HEK293T (cell line): Measurements from ENCODE around the gene ZDHHC14.

Experiments
- CTCF ChIA-PET: fragments of 350-600 bp; formaldehyde crosslinking; extraction: SDS; loops from one replicate; lab custom pipeline; 2021; ENCODE audit warnings: antibody characterized with exemption, inconsistent platforms; lab: Yijun Ruan, JAX
- POLR2A ChIA-PET: fragments of 350-600 bp; formaldehyde crosslinking; extraction: SDS; loops from one replicate; lab custom pipeline; 2020; ENCODE audit warnings: antibody characterized with exemption, inconsistent platforms; lab: Yijun Ruan, JAX
- DNase-seq: peaks from one replicate; pipeline ENCODE4 v3.0.0; 2012; ENCODE audit warnings: mixed read lengths; ENCODE audit errors: extremely low spot score
- ARNT ChIP-seq: fragments of 450-650 bp; IDR thresholded peaks from 2 replicates; pipeline ENCODE4 v1.6.1; 2017; ENCODE audit warnings: mild to moderate bottlenecking
- BHLHE40 ChIP-seq: fragments of 450-650 bp; IDR thresholded peaks from 2 replicates; pipeline ENCODE4 v1.6.1; 2016; ENCODE audit warnings: mild to moderate bottlenecking, moderate library complexity, borderline replicate concordance
- CTBP1 ChIP-seq: fragments of 450-650 bp; IDR thresholded peaks from 2 replicates; pipeline ENCODE4 v1.6.1; 2016; ENCODE audit warnings: borderline replicate concordance
- ELF4 ChIP-seq: fragments of 450-650 bp; IDR thresholded peaks from 2 replicates; pipeline ENCODE4 v1.6.1; 2017; ENCODE audit warnings: antibody characterized with exemption
- FOXA1 ChIP-seq: fragments of 450-650 bp; IDR thresholded peaks from 2 replicates; pipeline ENCODE4 v1.6.1; 2016; ENCODE audit warnings: mild to moderate bottlenecking
- FOXK2 ChIP-seq: fragments of 450-650 bp; IDR thresholded peaks from 2 replicates; pipeline ENCODE4 v1.6.1; 2016; ENCODE audit warnings: mild to moderate bottlenecking
- FOXM1 ChIP-seq: fragments of 450-650 bp; IDR thresholded peaks from 2 replicates; pipeline ENCODE4 v1.6.1; 2017; ENCODE audit warnings: mild to moderate bottlenecking, borderline replicate concordance
- HDGF ChIP-seq: fragments of 450-650 bp; IDR thresholded peaks from 2 replicates; pipeline ENCODE4 v1.6.1; 2017; ENCODE audit warnings: antibody characterized with exemption, borderline replicate concordance
- L3MBTL2 ChIP-seq: fragments of 450-650 bp; conservative IDR thresholded peaks from 2 replicates; pipeline ENCODE4 v1.6.1; 2016; ENCODE audit warnings: mild to moderate bottlenecking
- LEF1 ChIP-seq: fragments of 450-650 bp; IDR thresholded peaks from 2 replicates; pipeline ENCODE4 v1.6.1; 2017; ENCODE audit warnings: mild to moderate bottlenecking, borderline replicate concordance
- NFRKB ChIP-seq: fragments of 450-650 bp; IDR thresholded peaks from 2 replicates; pipeline ENCODE4 v1.6.1; 2016; ENCODE audit warnings: mild to moderate bottlenecking, moderate library complexity
- PKNOX1 ChIP-seq: fragments of 450-650 bp; IDR thresholded peaks from 2 replicates; pipeline ENCODE4 v1.6.1; 2016
- SP1 ChIP-seq: fragments of 450-650 bp; IDR thresholded peaks from 2 replicates; pipeline ENCODE4 v1.6.1; 2017
- SUZ12 ChIP-seq: fragments of 450-650 bp; IDR thresholded peaks from 2 replicates; pipeline ENCODE4 v1.6.1; 2016; ENCODE audit warnings: mild to moderate bottlenecking
- TARDBP ChIP-seq: fragments of 450-650 bp; IDR thresholded peaks from 2 replicates; pipeline ENCODE4 v1.6.1; 2016
- ZNF384 ChIP-seq: fragments of 450-650 bp; IDR thresholded peaks from 2 replicates; pipeline ENCODE4 v1.6.1; 2016

The ZDHHC14 gene

GRCh38 chr6:157528931-157529653 lies 148.1 kb downstream of the ZDHHC14 start:
- ChIA-PET CTCF (interaction anchor here (0.6 kb wide), 1 partner anchor 42 kb away, joined by 4 read pairs; no protein-coding TSS in a partner anchor), POLR2A (no interaction called here)
- TF ChIP-seq PKNOX1 = peak; percentile 90
- TF ChIP-seq ZNF384 = no peak
- no peak for DNase-seq

- ChIA-PET POLR2A (no interaction called here), CTCF (interaction anchor here (0.6 kb wide), 1 partner anchor 43 kb away, joined by 4 read pairs; no protein-coding TSS in a partner anchor)
- DNase-seq = no peak
- TF ChIP-seq HDGF (no peak), NFRKB (no peak), ARNT (no peak), SP1 (no peak), PKNOX1 (no peak), ZNF384 (no peak), TARDBP (no peak), FOXK2 (no peak)
These were observed 148.7 kb downstream of the ZDHHC14 start for GRCh38 chr6:157529654-157530039.

GRCh38 chr6:157530126-157530525 lies 149.1 kb downstream of the ZDHHC14 start:
- TF ChIP-seq BHLHE40 = no peak
- no peak for TF ChIP-seq PKNOX1
- no peak for TF ChIP-seq SUZ12
- TF ChIP-seq FOXK2 = no peak
- TF ChIP-seq SP1 = no peak
- no peak for TF ChIP-seq CTBP1
- TF ChIP-seq NFRKB = no peak
- TF ChIP-seq ELF4 = no peak
- no peak for TF ChIP-seq ARNT
- TF ChIP-seq L3MBTL2 = no peak
- no peak for TF ChIP-seq FOXM1
- no peak for TF ChIP-seq FOXA1
- no peak for TF ChIP-seq TARDBP
- TF ChIP-seq ZNF384 = no peak
- no peak for TF ChIP-seq HDGF
- TF ChIP-seq LEF1 = no peak
- POLR2A ChIA-PET = no interaction called here
- DNase-seq = no peak
- CTCF ChIA-PET = no interaction called here

GRCh38 chr6:157530724-157531168 lies 149.8 kb downstream of the ZDHHC14 start:
- DNase-seq = no peak
- no peak for TF ChIP-seq FOXK2
- no peak for TF ChIP-seq FOXA1
- TF ChIP-seq LEF1 = no peak
- TF ChIP-seq SP1 = no peak
- TF ChIP-seq ELF4 = no peak
- no peak for TF ChIP-seq FOXM1
- no peak for TF ChIP-seq SUZ12
- no peak for TF ChIP-seq CTBP1
- no peak for TF ChIP-seq BHLHE40
- TF ChIP-seq HDGF = no peak
- no peak for TF ChIP-seq ARNT
- TF ChIP-seq L3MBTL2 = no peak
- no peak for TF ChIP-seq NFRKB
- TF ChIP-seq PKNOX1 = no peak
- ChIA-PET CTCF (no interaction called here), POLR2A (no interaction called here)

- DNase-seq = no peak
- CTCF ChIA-PET = no interaction called here
- POLR2A ChIA-PET = no interaction called here
- TF ChIP-seq LEF1 (no peak), SP1 (no peak), TARDBP (no peak), HDGF (no peak), ZNF384 (no peak), CTBP1 (no peak), PKNOX1 (no peak), ARNT (no peak), SUZ12 (no peak), FOXA1 (no peak), ELF4 (no peak), FOXK2 (no peak), NFRKB (no peak), BHLHE40 (no peak), L3MBTL2 (no peak), FOXM1 (no peak)
These were observed 150.4 kb downstream of the ZDHHC14 start for GRCh38 chr6:157531169-157531985.
